Measurements from ENCODE around the gene LBX2.

The LBX2 gene

DNA sequence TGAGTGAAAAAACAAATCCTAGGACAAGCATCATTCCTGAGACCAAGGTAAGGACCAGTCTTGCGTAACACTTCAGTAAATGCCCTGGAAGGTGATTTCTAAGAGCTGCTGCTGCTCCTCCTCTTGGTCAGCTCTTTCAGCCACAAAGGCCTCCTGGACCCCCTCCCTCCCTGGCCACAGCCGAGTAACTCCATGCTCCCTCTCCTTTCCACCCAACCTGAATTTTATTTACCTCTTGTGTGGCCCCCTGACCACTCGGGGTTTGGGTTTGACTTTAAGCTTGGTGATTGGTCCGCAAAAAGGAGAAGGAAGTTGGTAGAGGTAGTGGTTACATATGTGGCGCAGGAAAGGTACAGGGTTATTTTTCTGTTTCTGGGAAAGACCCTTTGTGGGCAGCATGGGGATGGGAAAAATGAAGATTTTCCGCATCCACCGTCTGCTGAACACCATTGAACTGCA, 39.5 kb upstream of the LBX2 start:
- ChIA-PET CTCF (no interaction called here), POLR2A (no interaction called here)
- TF ChIP-seq FOXK2 (IDR thresholded peaks at IDR 0.05) (no peak), ELF4 (IDR thresholded peaks at IDR 0.05) (no peak), NFRKB (IDR thresholded peaks at IDR 0.05) (no peak), SP1 (IDR thresholded peaks at IDR 0.05) (no peak), HDGF (IDR thresholded peaks at IDR 0.05; ENCODE audit: borderline replicate concordance) (no peak), TARDBP (IDR thresholded peaks at IDR 0.05) (no peak)
- DNase-seq (ENCODE audit: extremely low spot score) = no peak

DNA sequence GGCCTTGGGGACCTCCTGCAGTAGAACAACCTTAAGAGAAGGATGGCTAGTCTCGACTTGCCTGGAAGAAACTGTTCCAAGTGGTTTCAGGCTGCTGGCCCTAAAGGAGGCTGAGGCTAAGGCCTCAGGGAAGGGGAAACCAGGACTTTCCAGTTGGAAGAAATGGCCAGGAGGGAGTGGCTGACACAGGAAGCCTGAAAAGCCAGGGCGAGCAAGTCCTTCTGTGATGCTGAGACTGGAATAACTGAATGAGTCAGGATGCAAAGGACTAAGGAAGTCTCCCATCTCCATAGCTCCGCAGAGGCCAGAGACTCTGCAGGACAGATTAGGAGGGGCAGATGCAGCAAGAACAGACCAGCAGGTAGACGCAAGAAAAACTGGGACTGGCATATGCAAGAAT, 37.7 kb upstream of the LBX2 start:
- TF ChIP-seq BHLHE40 (IDR thresholded peaks at IDR 0.05; ENCODE audit: borderline replicate concordance) (no peak), ZNF384 (IDR thresholded peaks at IDR 0.05) (no peak), CTBP1 (IDR thresholded peaks at IDR 0.05; ENCODE audit: borderline replicate concordance) (no peak), SP1 (IDR thresholded peaks at IDR 0.05) (no peak), HDGF (IDR thresholded peaks at IDR 0.05; ENCODE audit: borderline replicate concordance) (no peak), ARNT (IDR thresholded peaks at IDR 0.05) (no peak), FOXA1 (IDR thresholded peaks at IDR 0.05) (no peak), L3MBTL2 (conservative IDR thresholded peaks at IDR 0.05) (no peak), NFRKB (IDR thresholded peaks at IDR 0.05) (no peak)
- TF ChIP-seq, protein P1, sequence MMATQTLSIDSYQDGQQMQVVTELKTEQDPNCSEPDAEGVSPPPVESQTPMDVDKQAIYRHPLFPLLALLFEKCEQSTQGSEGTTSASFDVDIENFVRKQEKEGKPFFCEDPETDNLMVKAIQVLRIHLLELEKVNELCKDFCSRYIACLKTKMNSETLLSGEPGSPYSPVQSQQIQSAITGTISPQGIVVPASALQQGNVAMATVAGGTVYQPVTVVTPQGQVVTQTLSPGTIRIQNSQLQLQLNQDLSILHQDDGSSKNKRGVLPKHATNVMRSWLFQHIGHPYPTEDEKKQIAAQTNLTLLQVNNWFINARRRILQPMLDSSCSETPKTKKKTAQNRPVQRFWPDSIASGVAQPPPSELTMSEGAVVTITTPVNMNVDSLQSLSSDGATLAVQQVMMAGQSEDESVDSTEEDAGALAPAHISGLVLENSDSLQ (IDR thresholded peaks at IDR 0.05) = no peak
- ChIA-PET POLR2A (no interaction called here), CTCF (no interaction called here)
- no peak for DNase-seq (ENCODE audit: extremely low spot score)

DNA sequence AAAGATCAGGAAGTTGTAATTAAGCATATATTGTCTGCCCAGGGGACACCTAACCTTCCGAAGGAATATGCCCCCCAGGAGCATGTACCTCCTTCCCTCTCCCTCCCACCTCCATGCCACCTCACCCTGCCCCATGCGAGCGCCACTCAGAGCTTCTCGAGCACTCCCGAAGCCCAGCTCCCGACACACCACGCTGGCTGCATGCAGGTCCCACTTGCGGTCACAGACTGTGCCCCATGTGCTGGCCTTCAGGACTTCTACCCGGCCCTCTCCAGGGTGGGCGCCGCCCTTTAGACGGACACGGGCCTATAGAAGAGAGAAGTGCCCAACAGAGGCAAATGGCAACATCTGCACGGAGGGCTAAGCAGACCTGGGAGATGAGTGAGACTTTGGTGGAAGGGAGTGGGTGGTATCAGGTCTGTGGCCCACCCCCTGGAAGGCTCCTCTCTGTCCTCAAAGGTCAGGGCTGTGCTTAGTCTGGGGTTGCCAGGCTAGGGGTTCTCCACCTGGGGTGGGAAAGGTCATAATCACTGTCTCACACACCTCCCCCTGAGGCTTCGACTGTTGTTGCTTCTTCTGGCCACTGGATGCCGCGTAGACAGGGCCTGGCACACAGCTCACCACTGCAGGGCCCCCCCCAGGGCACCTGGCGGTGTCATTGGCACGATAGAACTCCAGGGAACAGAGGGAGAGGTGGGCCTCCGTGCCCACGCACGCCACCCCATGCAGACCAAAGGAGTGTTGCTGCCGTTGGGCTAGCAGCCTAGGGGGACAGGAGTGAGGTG, 37.0 kb upstream of the LBX2 start:
- ChIA-PET POLR2A (no interaction called here), CTCF (no interaction called here)
- no peak for TF ChIP-seq ELF4 (IDR thresholded peaks at IDR 0.05)
- no peak for TF ChIP-seq FOXK2 (IDR thresholded peaks at IDR 0.05)
- TF ChIP-seq TARDBP (IDR thresholded peaks at IDR 0.05) = no peak
- no peak for TF ChIP-seq SUZ12 (IDR thresholded peaks at IDR 0.05)
- no peak for TF ChIP-seq BHLHE40 (IDR thresholded peaks at IDR 0.05; ENCODE audit: borderline replicate concordance)
- TF ChIP-seq, protein P1 (IDR thresholded peaks at IDR 0.05) = no peak
- TF ChIP-seq FOXM1 (IDR thresholded peaks at IDR 0.05; ENCODE audit: borderline replicate concordance) = no peak
- TF ChIP-seq HDGF (IDR thresholded peaks at IDR 0.05; ENCODE audit: borderline replicate concordance) = no peak
- TF ChIP-seq ARNT (IDR thresholded peaks at IDR 0.05) = no peak
- no peak for TF ChIP-seq L3MBTL2 (conservative IDR thresholded peaks at IDR 0.05)
- TF ChIP-seq SP1 (IDR thresholded peaks at IDR 0.05) = no peak
- TF ChIP-seq ZNF384 (IDR thresholded peaks at IDR 0.05) = no peak
- TF ChIP-seq CTBP1 (IDR thresholded peaks at IDR 0.05; ENCODE audit: borderline replicate concordance) = no peak
- TF ChIP-seq NFRKB (IDR thresholded peaks at IDR 0.05) = no peak
- no peak for TF ChIP-seq LEF1 (IDR thresholded peaks at IDR 0.05; ENCODE audit: borderline replicate concordance)
- TF ChIP-seq FOXA1 (IDR thresholded peaks at IDR 0.05) = no peak
- DNase-seq (ENCODE audit: extremely low spot score) = no peak

DNA sequence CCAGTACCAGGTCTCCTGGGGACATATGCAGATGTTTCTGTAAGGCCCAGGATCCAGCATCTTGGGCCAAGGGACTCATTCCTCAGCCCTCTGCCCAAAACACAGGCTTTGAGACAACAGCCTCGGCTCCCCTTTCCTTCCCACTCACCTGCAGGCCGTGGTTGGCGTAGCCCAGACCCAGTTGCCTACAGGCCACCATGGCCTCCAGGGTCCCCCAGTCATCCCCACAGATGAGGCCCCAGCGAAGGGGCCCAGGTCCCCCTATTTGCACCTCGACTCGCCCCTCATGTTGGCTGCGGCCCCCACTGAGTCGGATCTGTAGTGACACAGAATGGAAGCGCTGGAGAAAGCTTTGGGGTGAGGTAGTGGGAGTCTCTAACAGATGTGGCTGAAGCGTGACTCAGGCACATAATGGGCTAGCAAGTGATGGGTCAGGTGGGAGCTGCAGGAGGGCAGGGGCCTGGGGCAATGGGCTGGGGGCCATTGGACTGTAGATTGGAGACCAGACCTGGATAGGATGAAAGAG, 36.1 kb upstream of the LBX2 start:
- TF ChIP-seq FOXM1 (IDR thresholded peaks at IDR 0.05; ENCODE audit: borderline replicate concordance) (no peak), LEF1 (IDR thresholded peaks at IDR 0.05; ENCODE audit: borderline replicate concordance) (no peak), TARDBP (IDR thresholded peaks at IDR 0.05) (no peak), ELF4 (IDR thresholded peaks at IDR 0.05) (no peak), FOXA1 (IDR thresholded peaks at IDR 0.05) (no peak), FOXK2 (IDR thresholded peaks at IDR 0.05) (no peak), HDGF (IDR thresholded peaks at IDR 0.05; ENCODE audit: borderline replicate concordance) (no peak), ZNF384 (IDR thresholded peaks at IDR 0.05) (no peak)
- POLR2A ChIA-PET = no interaction called here
- CTCF ChIA-PET = no interaction called here

DNA sequence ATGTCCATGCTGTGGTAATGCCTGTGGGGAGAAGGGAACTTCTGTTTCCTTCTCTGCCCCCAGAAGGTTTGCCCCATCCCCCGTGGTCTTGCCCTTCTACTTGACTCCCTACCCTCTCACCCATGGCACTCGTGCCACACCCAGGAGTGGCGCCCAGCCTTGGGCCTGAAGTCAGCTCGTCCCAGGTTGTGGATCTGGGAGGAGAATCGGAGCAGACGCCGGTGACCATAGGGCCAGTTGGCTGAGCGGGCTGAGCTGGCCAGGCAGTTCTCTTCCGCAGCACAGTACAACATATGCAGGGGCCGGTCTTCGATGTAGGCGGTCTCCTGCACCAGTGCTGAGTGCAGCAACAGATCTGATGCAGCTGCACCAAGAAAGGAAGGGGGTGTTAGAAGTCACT, 35.0 kb upstream of the LBX2 start:
- DNase-seq (ENCODE audit: extremely low spot score) = no peak
- CTCF ChIA-PET = interaction anchor here (1.5 kb wide), 1 partner anchor 43 kb away, joined by 3 read pairs; no protein-coding TSS in a partner anchor
- POLR2A ChIA-PET = interaction anchor here (1.0 to 1.9 kb wide), 3 partner anchors 12 to 17 kb away, joined by 4 to 7 read pairs (median 5); no protein-coding TSS in a partner anchor
- no peak for TF ChIP-seq LEF1 (IDR thresholded peaks at IDR 0.05; ENCODE audit: borderline replicate concordance)
- no peak for TF ChIP-seq L3MBTL2 (conservative IDR thresholded peaks at IDR 0.05)
- TF ChIP-seq ELF4 (IDR thresholded peaks at IDR 0.05) = no peak
- TF ChIP-seq FOXA1 (IDR thresholded peaks at IDR 0.05) = no peak
- no peak for TF ChIP-seq TARDBP (IDR thresholded peaks at IDR 0.05)
- no peak for TF ChIP-seq CTBP1 (IDR thresholded peaks at IDR 0.05; ENCODE audit: borderline replicate concordance)
- no peak for TF ChIP-seq ZNF384 (IDR thresholded peaks at IDR 0.05)
- no peak for TF ChIP-seq FOXK2 (IDR thresholded peaks at IDR 0.05)
- no peak for TF ChIP-seq HDGF (IDR thresholded peaks at IDR 0.05; ENCODE audit: borderline replicate concordance)

More for the DNA sequence above, 36.1 kb upstream of the LBX2 start:
- no peak for DNase-seq (ENCODE audit: extremely low spot score)

DNA sequence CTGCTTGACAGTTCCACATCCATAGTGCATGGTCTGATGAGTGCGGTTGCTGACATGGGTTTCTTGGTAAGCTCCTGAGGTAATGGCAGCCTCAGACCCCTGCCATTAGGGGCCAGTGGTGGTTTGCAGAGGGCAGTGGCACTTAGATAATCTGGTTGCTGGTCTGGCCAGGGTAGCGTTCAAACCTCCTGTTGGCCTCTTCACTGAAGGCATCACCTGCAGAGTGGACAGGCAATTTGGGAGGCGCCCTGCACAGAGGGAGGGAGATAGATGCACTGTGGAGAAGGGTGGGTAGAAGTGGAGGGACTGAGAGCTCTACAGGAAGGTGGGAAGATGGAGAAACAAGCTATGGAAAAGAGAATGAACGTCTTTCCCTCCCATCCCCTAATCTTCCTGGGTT, 34.1 kb upstream of the LBX2 start:
- CTCF ChIA-PET = interaction anchor here (1.5 kb wide), 1 partner anchor 44 kb away, joined by 3 read pairs; no protein-coding TSS in a partner anchor

More for the DNA sequence above, 34.1 kb upstream of the LBX2 start:
- no peak for DNase-seq (ENCODE audit: extremely low spot score)
- POLR2A ChIA-PET = interaction anchor here (1.4 to 8.4 kb wide), 6 partner anchors 12 to 55 kb away, joined by 5 to 70 read pairs (median 6); partner anchors contain the start of genes CCDC142, PCGF1 and TTC31
- TF ChIP-seq SP1 (IDR thresholded peaks at IDR 0.05) (no peak), ZNF384 (IDR thresholded peaks at IDR 0.05) (no peak), ELF4 (IDR thresholded peaks at IDR 0.05) (no peak)

All from HEK293T (cell line).